ENCODE data around the gene FOXO3. TPM values are rescaled to one million over a fixed set of nuclear protein-coding genes. Genes with fewer than 3 reads are reported as not detected.

FOXO3 gene
- total RNA-seq, 1 donor from 2014 or later, result 74.5 TPM

- DNase-seq, result no peak
Measured at GRCh38 chr6:108576709-108577108, 16.0 kb downstream of the FOXO3 start.

GRCh38 chr6:108578166-108578565 is 17.4 kb downstream of the FOXO3 start:
- no peak for DNase-seq

GRCh38 chr6:108578595-108579327 is 18.0 kb downstream of the FOXO3 start:
- no peak for DNase-seq

GRCh38 chr6:108579328-108579721 is 18.6 kb downstream of the FOXO3 start:
- no peak for DNase-seq

- no peak for DNase-seq
Measured at GRCh38 chr6:108580646-108581045, 19.9 kb downstream of the FOXO3 start.

- DNase-seq, result peak; percentile 58
Measured at GRCh38 chr6:108581237-108581931, 20.7 kb downstream of the FOXO3 start.

GRCh38 chr6:108581932-108582475 is 21.3 kb downstream of the FOXO3 start:
- no peak for DNase-seq

GRCh38 chr6:108582618-108583017 is 21.9 kb downstream of the FOXO3 start:
- DNase-seq, result no peak

- DNase-seq, result no peak
Measured at GRCh38 chr6:108584323-108584722, 23.6 kb downstream of the FOXO3 start.

- DNase-seq, result peak; percentile 51
Measured at GRCh38 chr6:108585359-108585758, 24.6 kb downstream of the FOXO3 start.

- DNase-seq, result no peak
Measured at GRCh38 chr6:108585921-108586536, 25.3 kb downstream of the FOXO3 start.

GRCh38 chr6:108587258-108588059 is 26.7 kb downstream of the FOXO3 start:
- no peak for DNase-seq

- no peak for DNase-seq
Measured at GRCh38 chr6:108588586-108588985, 27.9 kb downstream of the FOXO3 start.

GRCh38 chr6:108589244-108589791 is 28.6 kb downstream of the FOXO3 start:
- peak; percentile 82 for DNase-seq

- DNase-seq, result peak; percentile 66
Measured at GRCh38 chr6:108591040-108591816, 30.5 kb downstream of the FOXO3 start.

- DNase-seq, result peak; percentile 94
Measured at GRCh38 chr6:108592371-108593337, 31.9 kb downstream of the FOXO3 start.

- no peak for DNase-seq
Measured at GRCh38 chr6:108594151-108594550, 33.4 kb downstream of the FOXO3 start.

- DNase-seq, result no peak
Measured at GRCh38 chr6:108594640-108595039, 33.9 kb downstream of the FOXO3 start.

GRCh38 chr6:108596956-108597355 is 36.2 kb downstream of the FOXO3 start:
- no peak for DNase-seq

All from tongue (tissue), 2 donors.